HG02973 (cell line): ENCODE results near the gene AAGAB.

Experiments
- ATAC-seq: cut with Tn5 transposase; IDR thresholded peaks from one replicate; pipeline ENCODE4 v1.9.1; 2021; ENCODE audit warnings: moderate library complexity; ENCODE audit not compliant: unreplicated experiment

The AAGAB gene

DNA sequence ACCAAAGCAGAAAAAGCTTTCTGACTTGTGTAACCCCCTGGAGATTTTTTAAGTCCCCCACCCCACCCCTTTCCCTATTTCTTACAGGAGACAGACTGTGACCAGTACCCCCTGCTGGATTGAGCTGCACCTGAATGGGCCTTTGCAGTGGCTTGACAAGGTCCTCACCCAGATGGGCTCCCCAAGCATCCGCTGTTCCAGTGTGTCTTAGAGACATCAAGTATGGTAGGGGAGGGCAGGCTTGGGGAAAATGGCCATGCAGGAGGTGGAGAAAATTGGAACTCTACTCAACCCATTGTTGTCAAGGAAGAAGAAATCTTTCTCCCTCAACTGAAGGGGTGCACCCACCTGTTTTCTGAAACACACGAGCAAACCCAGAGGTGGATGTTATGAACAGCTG is 64.1 kb downstream of the AAGAB start:
- no peak for ATAC-seq

- ATAC-seq, result no peak
Observed at GRCh38 chr15:67189326-67190051, 65.0 kb downstream of the AAGAB start.

DNA sequence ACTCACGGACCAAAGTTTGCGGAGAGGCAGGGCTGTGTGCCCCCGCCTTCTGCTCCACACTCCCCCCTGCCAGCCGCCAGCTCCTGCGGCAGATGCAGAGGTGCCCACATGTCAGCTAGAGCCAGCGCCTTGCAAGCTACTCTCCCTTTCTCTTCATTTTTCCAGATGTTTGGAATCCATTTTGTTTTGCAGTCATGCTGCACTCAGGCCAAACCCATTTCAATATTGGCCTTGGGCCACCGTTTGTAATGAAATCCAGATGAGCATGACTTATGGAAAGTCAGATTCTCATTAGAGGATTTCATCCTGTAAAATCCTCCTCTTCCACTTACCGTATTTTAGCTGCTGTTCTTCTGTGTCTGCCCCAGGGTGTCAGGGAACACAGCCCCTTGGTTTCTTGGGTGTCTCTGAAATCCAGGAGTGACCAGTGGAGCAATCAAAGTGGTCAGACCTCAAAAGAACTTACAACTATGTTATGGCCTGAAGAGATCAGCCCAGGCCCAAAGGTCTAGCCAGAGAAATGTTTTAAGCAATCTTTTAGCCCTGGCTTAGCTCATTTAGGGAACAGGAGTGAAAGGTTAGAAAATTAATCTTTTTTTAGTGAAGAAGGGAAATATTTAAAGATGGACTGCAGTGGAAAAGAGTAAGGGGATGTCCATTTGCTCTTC is 65.8 kb downstream of the AAGAB start:
- ATAC-seq, result no peak

GRCh38 chr15:67187351-67187854 is 67.1 kb downstream of the AAGAB start:
- no peak for ATAC-seq

- no peak for ATAC-seq
Observed at GRCh38 chr15:67186688-67187087, 67.8 kb downstream of the AAGAB start.

GRCh38 chr15:67186226-67186649 is 68.2 kb downstream of the AAGAB start:
- no peak for ATAC-seq

DNA sequence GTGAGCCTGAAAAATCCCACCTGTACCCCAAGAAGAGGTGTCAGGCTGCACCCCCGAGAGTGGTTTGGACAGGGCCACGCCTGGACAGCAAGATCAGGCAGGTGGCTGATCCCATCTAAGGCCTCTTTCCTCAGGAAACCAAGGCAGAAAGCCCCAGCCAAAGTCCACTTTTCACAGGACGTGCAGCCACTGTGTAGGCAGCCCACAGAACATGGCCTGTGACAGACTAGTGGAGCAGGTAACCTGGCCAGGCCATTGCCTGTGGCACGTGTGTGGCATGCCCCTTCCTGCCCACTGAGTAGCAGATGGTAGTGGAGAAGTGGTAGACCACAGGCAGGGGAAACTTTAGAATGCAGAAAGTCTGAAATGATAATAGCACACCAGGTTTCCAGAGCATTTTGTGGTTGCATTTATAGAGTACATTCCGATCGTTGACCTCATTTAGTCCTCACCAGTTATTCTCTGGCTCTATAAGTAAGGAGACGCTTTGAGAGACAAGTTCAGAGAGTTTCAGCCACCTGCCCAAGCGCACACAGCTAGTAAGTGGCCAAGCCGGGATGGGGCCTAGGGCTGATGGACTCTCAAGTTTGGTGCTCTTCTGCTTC is 68.7 kb downstream of the AAGAB start:
- ATAC-seq, result no peak

DNA sequence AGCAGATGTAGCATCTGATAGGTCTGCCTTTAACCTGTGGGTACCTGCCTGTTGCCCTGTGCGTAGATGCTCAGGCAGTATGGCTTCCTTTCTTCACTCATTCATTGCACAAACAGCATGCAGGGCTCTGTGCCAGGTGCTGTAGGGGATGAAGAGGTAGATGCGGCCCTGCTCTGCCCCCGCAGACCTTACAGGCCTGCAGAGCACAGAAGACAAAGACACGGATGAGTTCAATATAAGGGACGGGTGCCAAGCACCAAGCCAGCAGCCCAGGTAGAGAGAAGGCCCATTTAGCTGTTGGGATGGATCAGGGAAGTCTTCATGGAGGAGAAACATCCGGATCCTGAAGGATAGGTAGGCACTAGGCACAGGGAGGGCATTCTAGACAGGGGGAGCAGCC is 69.4 kb downstream of the AAGAB start:
- no peak for ATAC-seq

DNA sequence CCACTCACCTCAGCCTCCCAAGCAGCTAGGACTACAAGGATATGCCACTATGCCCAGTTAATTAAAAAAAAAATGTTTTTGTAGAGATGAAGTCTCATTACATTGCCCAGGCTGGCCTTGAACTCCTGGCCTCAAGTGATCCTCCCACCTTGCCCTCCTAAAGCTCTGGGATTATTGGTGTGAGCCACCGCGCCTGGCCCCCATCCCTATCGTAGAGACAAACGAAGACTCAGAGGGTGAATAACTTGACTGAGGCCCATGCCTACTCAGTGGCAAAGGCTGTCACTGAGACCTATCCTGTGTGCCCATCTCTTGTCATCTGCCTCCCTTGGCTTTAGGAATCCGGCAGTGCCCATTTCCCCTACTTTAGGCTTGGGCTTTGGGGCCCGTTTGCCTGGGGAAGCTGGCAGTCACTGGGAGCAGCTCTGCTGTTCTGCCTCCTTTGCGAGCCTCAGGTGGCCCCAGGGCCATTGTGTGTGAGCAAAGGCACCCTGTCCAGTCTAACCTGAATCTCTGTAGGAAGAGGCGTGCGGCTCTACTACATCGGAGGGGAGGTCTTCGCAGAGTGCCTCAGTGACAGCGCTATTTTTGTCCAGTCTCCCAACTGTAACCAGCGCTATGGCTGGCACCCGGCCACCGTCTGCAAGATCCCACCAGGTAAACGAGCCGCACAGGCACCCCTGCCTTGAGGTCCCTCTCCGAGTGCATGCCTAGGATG is 70.1 kb downstream of the AAGAB start:
- no peak for ATAC-seq

DNA sequence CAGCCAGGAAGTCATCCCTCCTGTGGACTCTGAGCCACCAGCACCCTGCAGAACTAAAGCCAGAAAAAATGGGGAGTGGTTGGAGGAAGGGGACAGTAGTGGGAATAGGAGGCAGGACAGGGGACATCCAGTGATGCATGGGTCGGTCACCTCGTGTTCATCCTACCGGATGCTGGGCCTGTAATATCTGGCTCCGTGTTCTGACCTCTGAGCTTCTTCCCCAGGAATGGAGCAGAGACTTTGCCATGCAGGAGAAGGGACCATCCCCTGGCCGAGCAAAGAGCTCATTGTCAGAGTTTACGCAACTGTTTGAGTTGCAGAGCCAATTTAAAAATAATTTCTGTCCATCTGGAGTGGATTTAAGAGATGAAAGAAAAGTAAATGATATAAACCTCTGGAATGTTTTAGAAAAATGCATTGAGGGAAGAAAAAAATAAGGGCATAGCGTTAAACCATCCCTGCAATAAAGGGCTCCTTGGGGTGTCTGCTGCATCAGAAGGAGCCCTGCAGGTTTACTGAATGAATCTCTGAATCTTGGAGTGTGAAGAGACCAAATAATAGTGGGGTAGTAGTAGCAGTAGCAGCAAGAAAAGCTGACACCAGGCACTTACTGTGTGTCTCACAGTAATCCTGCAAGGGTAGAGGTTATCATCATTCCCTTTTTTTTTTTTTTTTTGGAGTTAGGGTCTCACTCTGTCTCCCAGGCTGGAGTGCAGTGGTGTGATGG is 70.9 kb downstream of the AAGAB start:
- no peak for ATAC-seq

GRCh38 chr15:67181221-67181639 is 73.2 kb downstream of the AAGAB start:
- ATAC-seq, result no peak

DNA sequence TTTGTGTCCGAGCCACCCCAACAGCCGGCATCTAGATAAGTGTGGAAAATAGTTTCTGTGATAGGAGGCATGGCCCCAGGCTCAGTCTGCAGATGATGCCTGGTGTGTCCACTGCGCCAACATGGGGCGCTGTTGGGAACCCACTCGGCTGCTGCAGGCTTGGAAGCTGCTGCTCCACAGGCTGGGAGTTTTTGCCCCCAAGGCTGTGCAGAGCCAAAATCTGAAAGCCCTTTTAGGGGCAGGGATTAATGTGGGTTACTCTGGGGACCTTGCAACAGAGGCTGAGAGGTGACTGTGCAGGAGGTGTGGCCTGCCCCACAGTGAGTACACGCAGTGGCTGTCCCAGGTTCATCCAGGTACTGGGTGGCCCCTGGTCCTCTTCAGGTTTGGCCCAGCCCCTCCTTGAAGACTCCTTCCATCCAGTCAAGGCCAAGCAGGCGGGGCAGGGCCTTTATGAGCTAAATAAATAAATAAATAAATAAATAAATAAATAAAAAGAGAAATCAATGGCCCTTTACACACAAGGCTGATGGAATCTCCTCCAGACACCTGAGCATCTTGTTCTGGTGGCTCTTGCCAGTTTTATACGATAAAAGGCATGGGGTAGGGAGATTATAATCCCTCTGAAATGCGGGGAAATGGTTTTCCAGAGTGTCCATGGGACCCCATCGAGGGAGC is 73.8 kb downstream of the AAGAB start:
- ATAC-seq, result no peak

DNA sequence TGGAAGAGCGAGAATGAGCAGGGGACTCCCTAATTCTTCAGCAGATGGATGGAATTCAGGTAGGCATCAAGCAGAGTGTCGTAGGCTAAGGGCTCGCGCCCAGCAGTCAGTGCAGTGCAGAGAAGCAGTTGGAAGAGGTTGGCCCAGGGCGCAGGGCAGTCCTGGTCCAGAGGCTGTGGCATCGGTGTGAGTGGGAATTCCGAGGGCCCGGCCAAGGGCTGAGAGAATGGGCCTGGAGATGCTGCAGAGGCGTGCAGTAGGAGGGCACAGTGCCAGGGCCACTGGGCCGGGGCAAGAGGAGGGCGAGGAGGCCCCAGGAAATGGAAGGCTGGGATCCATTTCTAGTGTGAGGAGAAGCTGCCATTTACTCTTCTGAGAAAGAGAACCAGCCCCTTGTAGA is 74.4 kb downstream of the AAGAB start:
- ATAC-seq, result no peak

DNA sequence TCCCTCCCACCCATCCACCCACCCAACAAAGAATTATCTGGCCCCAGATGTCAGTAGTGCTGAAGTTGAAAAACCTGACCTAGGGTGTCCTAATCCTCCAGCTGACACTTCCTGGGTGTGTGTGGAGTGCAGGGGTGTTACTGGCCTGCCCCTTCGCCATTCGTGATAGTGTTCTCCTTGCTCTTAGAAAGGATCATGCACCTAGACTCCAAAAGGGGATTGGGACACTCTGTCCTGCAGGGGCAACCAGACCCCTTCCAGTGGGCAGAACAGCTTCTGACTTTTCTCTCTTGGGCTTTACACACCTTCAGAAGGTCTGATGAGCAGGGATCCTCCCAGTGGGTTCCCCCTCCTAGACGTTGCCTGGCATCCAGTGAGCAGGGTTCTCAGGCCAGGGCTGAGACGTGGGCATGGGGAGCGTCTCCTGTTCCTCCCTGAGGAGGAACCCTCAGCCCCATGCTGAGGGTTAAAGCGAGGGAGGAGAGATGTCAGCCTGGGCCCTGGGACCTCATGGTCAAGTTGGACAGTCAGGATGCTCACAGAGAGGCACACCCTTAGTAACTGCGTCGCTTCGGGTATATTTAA is 75.0 kb downstream of the AAGAB start:
- ATAC-seq, result no peak

DNA sequence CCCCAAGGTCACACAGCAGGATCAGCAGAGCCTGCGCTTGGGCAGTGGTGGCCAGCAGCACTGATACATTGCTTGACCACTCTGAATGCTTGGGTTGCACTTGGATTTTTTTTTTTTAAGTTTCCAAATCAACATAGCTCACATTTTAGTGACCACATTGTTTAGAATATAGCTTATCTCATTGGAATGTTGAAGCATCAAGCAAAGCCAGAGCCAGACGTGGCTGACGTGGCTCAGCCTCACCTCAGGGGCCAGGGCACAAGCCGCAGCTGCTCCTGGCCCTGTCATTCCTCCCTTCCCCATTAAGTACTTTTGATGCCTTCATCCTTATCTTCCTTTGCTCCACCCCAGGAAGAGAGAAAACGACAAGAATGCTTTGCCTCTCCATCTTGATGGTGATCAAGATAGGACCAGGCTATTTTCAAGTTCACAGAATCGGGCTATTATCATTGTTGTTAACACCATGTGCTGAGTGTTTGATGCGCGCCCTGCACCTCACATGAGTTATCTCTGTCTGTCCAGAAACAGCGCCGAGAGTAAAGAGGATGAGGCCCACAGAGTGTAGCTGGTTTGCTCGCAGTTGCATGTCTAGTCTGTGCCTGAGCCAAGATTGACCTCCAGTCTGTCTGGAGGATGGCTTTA is 75.8 kb downstream of the AAGAB start:
- no peak for ATAC-seq

DNA sequence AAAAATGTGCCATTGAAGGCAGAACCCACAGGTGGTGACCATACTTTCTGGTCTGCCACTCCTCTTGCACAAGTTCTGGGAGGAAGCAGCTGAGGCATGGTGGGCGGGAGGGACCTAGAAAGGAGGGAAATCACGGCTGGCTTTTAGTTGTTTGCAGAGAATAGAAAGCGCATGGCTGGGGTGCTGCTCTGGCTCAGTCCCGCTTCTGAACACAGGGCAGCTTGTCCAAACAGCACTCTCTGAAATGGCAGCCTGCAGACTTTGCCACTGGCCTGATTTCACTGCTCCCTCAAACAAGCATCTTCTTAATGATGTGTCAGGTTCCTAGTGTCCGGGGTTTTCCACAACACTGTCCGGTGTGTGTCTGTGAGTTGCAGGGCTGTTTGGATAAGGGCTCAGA is 76.7 kb downstream of the AAGAB start:
- ATAC-seq, result no peak

DNA sequence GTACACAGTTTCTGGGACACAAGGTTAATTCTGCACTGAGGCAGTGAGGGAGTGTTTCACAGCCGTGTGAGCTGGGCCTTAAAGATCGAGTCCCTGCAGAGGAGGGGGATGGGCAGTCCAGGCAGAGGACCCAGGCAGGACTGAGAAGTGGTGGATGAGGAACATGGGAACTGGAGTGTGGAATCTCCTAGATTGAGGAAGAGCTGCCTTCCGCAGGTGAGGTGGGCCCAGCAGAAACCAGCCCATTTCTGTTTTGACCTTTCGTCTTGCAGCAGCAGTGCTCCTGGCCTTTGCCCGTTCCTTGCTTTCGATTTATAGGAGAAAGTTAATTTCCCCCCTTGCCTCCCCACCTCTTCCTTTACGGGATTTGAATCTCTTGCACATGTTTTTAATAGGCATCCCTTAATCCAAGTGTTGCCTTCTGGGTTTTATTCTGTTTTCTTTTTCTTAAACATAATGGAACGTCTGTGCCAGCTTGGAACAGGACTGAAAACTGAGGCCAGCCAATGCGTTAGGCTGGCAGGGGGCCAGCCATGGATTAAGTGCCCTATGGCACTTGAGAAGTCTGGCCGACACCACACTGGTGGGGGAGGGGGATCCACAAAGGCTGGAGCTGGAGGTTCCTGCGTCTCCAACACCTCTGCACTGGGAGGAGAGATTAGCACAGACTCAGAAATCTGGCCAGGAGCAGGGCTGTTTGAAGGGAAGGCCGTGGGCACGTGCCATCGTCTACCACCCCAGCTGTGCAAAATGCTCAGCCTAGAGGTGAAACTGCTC is 78.1 kb downstream of the AAGAB start:
- ATAC-seq, result no peak

- ATAC-seq, result no peak
Observed at GRCh38 chr15:67175643-67176071, 78.8 kb downstream of the AAGAB start.
